IPS-15b (cell line): Measurements from ENCODE around the gene SLC5A7.

Experiments
- H3K27me3 ChIP-seq: one replicate; pipeline ENCODE4 v1.6.1; 2013; ENCODE audit warnings: low read length; ENCODE audit not compliant: control insufficient read depth, insufficient read depth
- H3K36me3 ChIP-seq: one replicate; pipeline ENCODE4 v1.6.1; 2013; ENCODE audit warnings: low read length; ENCODE audit not compliant: control insufficient read depth, insufficient read depth
- H3K4me1 ChIP-seq: one replicate; pipeline ENCODE4 v1.6.1; 2013; ENCODE audit warnings: mild to moderate bottlenecking, low read length; ENCODE audit not compliant: control insufficient read depth, insufficient read depth
- H3K4me3 ChIP-seq: one replicate; pipeline ENCODE4 v1.5.1; 2013; ENCODE audit warnings: low read depth, low read length
- H3K9ac ChIP-seq: one replicate; pipeline ENCODE4 v1.6.1; 2013; ENCODE audit warnings: low read depth, mild to moderate bottlenecking, low read length
- H3K9me3 ChIP-seq: one replicate; pipeline ENCODE4 v1.6.1; 2013; ENCODE audit warnings: mild to moderate bottlenecking, low read length; ENCODE audit not compliant: control insufficient read depth, insufficient read depth

The SLC5A7 gene

GRCh38 chr2:107986278-107987217, at the start of gene SLC5A7:
Gene SLC5A7 (plus strand): TSS chr2:107986524. CDS start chr2:107988156, 1,632 bp downstream.
- no peaks in the 10 kb centered on the region for H3K9me3 ChIP-seq
- peak within 1 kb of the TSS; percentile 72 for H3K4me3 ChIP-seq
- no peak within 1 kb of the TSS for H3K9ac ChIP-seq
- no peaks in the 10 kb centered on the region for H3K36me3 ChIP-seq
- H3K27me3 ChIP-seq = peaks cover 35% of the 10 kb centered on the region
- peaks cover 2% of the 10 kb centered on the region for H3K4me1 ChIP-seq

GRCh38 chr2:107961395-107961794, 24.9 kb upstream of the SLC5A7 start:
- Histone ChIP-seq H3K9ac (no peak overlapping the region), H3K9me3 (no peaks in the 10 kb centered on the region), H3K4me1 (no peaks in the 10 kb centered on the region), H3K27me3 (no peaks in the 10 kb centered on the region), H3K4me3 (no peak overlapping the region), H3K36me3 (no peaks in the 10 kb centered on the region)

- no peaks in the 10 kb centered on the region for H3K4me1 ChIP-seq
- no peak overlapping the region for H3K9ac ChIP-seq
- H3K9me3 ChIP-seq = no peaks in the 10 kb centered on the region
- no peaks in the 10 kb centered on the region for H3K36me3 ChIP-seq
- H3K4me3 ChIP-seq = no peak overlapping the region
- H3K27me3 ChIP-seq = no peaks in the 10 kb centered on the region
Measured at GRCh38 chr2:107964185-107964584, 22.1 kb upstream of the SLC5A7 start.

DNA sequence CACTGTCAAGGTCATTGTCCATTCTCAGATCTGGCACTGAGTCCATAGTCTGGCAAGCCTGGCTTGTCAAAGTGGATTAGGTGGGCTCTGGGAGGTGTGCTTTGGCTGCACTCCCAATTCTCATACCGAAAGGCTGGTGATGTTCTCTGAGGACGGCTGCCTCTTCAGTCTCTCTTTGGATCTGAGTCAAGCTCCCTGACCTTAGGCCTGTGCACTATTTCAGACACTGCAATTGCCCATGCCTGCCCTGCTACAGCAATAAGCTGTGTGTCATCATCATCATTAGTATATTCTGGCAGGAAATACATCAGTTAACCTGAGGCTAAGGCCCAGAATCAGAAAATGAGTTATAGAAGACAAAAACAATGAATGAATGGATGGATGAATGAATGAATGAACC, 1.6 kb upstream of the SLC5A7 start:
- Histone ChIP-seq H3K36me3 (no peaks in the 10 kb centered on the region), H3K4me3 (no peak overlapping the region), H3K9ac (no peak overlapping the region), H3K27me3 (peaks cover 35% of the 10 kb centered on the region), H3K9me3 (no peaks in the 10 kb centered on the region), H3K4me1 (peaks cover 2% of the 10 kb centered on the region)

DNA sequence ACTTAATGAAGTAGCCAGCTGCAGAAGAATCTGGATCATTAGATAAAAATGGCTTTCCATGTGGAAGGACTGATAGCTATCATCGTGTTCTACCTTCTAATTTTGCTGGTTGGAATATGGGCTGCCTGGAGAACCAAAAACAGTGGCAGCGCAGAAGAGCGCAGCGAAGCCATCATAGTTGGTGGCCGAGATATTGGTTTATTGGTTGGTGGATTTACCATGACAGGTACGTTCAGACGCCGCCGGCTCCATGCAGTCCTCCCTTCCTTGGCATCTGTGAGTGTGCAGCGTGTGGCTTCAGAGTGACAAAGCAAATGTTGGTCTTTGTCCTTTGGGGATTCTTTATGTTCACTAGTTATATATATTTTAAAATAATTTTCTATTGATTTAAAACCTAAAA, 1.8 kb downstream of the SLC5A7 start:
- no peaks in the 10 kb centered on the region for H3K36me3 ChIP-seq
- no peak overlapping the region for H3K4me3 ChIP-seq
- peaks cover 35% of the 10 kb centered on the region for H3K27me3 ChIP-seq
- peaks cover 2% of the 10 kb centered on the region for H3K4me1 ChIP-seq
- no peak overlapping the region for H3K9ac ChIP-seq
- H3K9me3 ChIP-seq = no peaks in the 10 kb centered on the region

- Histone ChIP-seq H3K9ac (no peak overlapping the region), H3K9me3 (no peaks in the 10 kb centered on the region), H3K4me3 (no peak overlapping the region), H3K36me3 (no peaks in the 10 kb centered on the region), H3K27me3 (peaks cover 32% of the 10 kb centered on the region), H3K4me1 (peaks cover 2% of the 10 kb centered on the region)
Measured at GRCh38 chr2:107989445-107989844, 3.1 kb downstream of the SLC5A7 start.

GRCh38 chr2:107990718-107991117, 4.4 kb downstream of the SLC5A7 start:
- no peaks in the 10 kb centered on the region for H3K9me3 ChIP-seq
- H3K36me3 ChIP-seq = no peaks in the 10 kb centered on the region
- no peak overlapping the region for H3K9ac ChIP-seq
- H3K4me3 ChIP-seq = no peak overlapping the region
- H3K4me1 ChIP-seq = peaks cover 2% of the 10 kb centered on the region
- H3K27me3 ChIP-seq = peaks cover 22% of the 10 kb centered on the region

DNA sequence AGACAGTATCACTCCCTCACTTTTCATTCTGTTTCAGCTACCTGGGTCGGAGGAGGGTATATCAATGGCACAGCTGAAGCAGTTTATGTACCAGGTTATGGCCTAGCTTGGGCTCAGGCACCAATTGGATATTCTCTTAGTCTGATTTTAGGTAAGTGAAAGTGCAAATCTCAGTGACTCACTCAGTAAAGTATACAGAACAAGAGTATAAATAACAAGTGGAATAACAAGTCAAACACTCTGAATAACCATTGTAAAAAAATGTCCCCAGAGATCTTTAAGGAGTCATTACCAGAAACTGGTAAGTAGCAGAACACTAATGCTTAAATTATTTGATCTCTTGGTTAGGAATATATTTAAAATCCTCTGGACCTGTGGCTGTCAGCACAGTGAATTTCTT, 5.7 kb downstream of the SLC5A7 start:
- no peak overlapping the region for H3K9ac ChIP-seq
- H3K27me3 ChIP-seq = peaks cover 15% of the 10 kb centered on the region
- H3K36me3 ChIP-seq = no peaks in the 10 kb centered on the region
- no peak overlapping the region for H3K4me3 ChIP-seq
- no peaks in the 10 kb centered on the region for H3K9me3 ChIP-seq
- peaks cover 2% of the 10 kb centered on the region for H3K4me1 ChIP-seq

- Histone ChIP-seq H3K9ac (no peak overlapping the region), H3K9me3 (no peaks in the 10 kb centered on the region), H3K4me3 (no peak overlapping the region), H3K36me3 (no peaks in the 10 kb centered on the region), H3K4me1 (no peaks in the 10 kb centered on the region), H3K27me3 (no peaks in the 10 kb centered on the region)
Measured at GRCh38 chr2:107999158-107999557, 12.8 kb downstream of the SLC5A7 start.

DNA sequence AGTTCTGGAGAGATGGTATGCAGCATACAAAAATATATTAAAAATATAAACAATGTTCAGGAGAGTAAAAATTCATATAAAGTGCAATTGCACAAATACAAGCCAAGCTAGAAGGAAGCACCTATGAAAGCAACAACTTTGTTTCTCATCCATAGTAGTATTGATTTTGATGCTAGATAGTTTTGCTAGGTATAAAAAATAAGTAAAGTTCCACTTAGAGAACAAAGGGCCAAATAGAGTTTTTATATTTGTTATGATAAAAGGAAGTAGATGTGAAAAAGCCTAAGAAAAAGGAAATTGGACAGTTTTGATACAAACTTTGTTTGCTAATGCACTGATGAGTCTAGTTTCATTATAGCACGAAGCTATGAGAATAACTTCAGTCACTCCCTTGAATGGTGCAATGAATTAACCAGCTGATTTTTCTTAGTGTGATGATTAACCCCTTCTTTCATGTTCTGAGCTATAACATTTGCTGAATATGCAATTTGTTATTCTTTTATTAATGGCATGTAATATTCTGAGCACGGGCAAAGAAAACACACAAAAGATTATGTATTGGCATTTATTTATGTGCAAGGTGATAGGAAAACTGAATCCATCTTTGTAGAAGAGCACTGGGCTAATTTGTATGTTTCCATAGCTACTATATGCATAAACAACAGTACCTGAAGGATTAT, 24.7 kb downstream of the SLC5A7 start:
- H3K4me1 ChIP-seq = no peaks in the 10 kb centered on the region
- no peaks in the 10 kb centered on the region for H3K27me3 ChIP-seq
- H3K4me3 ChIP-seq = no peak overlapping the region
- no peaks in the 10 kb centered on the region for H3K36me3 ChIP-seq
- no peaks in the 10 kb centered on the region for H3K9me3 ChIP-seq
- H3K9ac ChIP-seq = no peak overlapping the region

DNA sequence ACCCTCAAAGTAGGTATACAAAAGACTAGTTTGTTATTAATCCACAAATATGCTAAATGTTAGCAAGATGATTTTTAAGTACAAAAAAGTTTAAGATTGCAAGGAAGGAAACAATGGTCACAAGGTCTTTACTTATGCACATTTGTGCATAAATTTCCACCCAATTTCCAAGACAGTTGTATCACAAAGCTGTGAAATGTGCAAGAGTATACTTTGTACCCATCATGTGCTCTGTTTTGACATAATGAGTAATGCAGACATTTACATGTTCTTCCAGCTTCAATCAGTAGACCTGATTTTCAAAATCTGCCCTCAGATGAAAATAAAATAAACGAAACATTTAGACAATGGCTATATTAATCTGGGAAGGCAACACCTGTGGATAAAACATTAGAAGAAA, 27.0 kb downstream of the SLC5A7 start:
- no peaks in the 10 kb centered on the region for H3K27me3 ChIP-seq
- no peaks in the 10 kb centered on the region for H3K9me3 ChIP-seq
- no peaks in the 10 kb centered on the region for H3K36me3 ChIP-seq
- H3K9ac ChIP-seq = no peak overlapping the region
- H3K4me3 ChIP-seq = no peak overlapping the region
- no peaks in the 10 kb centered on the region for H3K4me1 ChIP-seq

DNA sequence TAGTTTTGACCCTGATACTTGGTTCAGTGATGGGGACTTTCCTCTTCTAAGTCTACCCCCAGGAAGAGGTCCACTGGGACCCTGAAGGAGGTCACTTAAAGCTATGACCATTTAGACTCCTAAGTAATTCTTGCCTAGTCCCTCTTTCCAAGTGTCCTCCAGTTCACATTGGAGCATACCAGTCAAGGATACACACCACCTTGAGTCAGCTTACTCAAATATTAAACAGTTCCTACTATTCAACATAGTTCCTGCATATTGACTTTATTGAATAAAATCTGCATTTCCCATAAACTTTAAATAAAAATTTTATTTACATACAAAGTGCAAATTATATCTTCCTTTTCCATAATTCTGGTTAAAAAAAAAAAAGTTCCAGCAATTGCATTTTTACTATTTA, 36.3 kb downstream of the SLC5A7 start:
- H3K9me3 ChIP-seq = no peaks in the 10 kb centered on the region

More for the DNA sequence above, 36.3 kb downstream of the SLC5A7 start:
- peaks cover 5% of the 10 kb centered on the region for H3K4me1 ChIP-seq
- H3K27me3 ChIP-seq = no peaks in the 10 kb centered on the region
- no peak overlapping the region for H3K9ac ChIP-seq
- H3K36me3 ChIP-seq = no peaks in the 10 kb centered on the region
- no peak overlapping the region for H3K4me3 ChIP-seq
